Activated T-cell treated with anti-CD3 and anti-CD28 coated beads for 4 hours (primary cell): ENCODE results near the gene STARD6.
"Not testable (repeated sequence)": the region's sequence is repeated elsewhere in the genome, so short reads cannot be mapped to it uniquely, and the experiment has no call there.

Experiments
- DNase-seq: peaks from one replicate; pipeline ENCODE4 v3.0.0-alpha.2; 2020

STARD6 gene

GRCh38 chr18:54335638-54336173 is 22.0 kb downstream of the STARD6 start:
- no peak for DNase-seq

- DNase-seq: no peak
These were observed 26.7 kb downstream of the STARD6 start for GRCh38 chr18:54330768-54331548.

GRCh38 chr18:54329787-54330186 is 27.9 kb downstream of the STARD6 start:
- no peak for DNase-seq

GRCh38 chr18:54327818-54328217 is 29.8 kb downstream of the STARD6 start:
- no peak for DNase-seq

GRCh38 chr18:54323970-54324369 is 33.7 kb downstream of the STARD6 start:
- no peak for DNase-seq

GRCh38 chr18:54323561-54323960 is 34.1 kb downstream of the STARD6 start:
- DNase-seq: no peak

- no peak for DNase-seq
These were observed 41.4 kb downstream of the STARD6 start for GRCh38 chr18:54316071-54316820.

- not testable (repeated sequence) for DNase-seq
These were observed 48.1 kb downstream of the STARD6 start for GRCh38 chr18:54309564-54309963.

GRCh38 chr18:54303408-54303807 is 54.2 kb downstream of the STARD6 start:
- no peak for DNase-seq

- DNase-seq: not testable (repeated sequence)
These were observed 58.7 kb downstream of the STARD6 start for GRCh38 chr18:54298991-54299390.

- no peak for DNase-seq
These were observed 61.6 kb downstream of the STARD6 start for GRCh38 chr18:54296062-54296461.

GRCh38 chr18:54294274-54294673 is 63.4 kb downstream of the STARD6 start:
- no peak for DNase-seq

- no peak for DNase-seq
These were observed 72.5 kb downstream of the STARD6 start for GRCh38 chr18:54284981-54285785.

GRCh38 chr18:54284535-54284934 is 73.1 kb downstream of the STARD6 start:
- DNase-seq: no peak

- DNase-seq: no peak
These were observed 77.5 kb downstream of the STARD6 start for GRCh38 chr18:54280220-54280569.

- no peak for DNase-seq
These were observed 78.0 kb downstream of the STARD6 start for GRCh38 chr18:54279477-54280219.

- DNase-seq: no peak
These were observed 79.0 kb downstream of the STARD6 start for GRCh38 chr18:54278615-54279014.

GRCh38 chr18:54277899-54278298 is 79.8 kb downstream of the STARD6 start:
- DNase-seq: no peak
